ENCODE data around the gene C11orf21.

Gene C11orf21

GRCh38 chr11:2306452-2306823 lies 4.7 kb upstream of the C11orf21 start:
- Histone ChIP-seq H3K4me3 (ENCODE audit: low read depth, low read length) (no peak overlapping the region), H3K27ac (peak overlapping the region; percentile 54)

DNA sequence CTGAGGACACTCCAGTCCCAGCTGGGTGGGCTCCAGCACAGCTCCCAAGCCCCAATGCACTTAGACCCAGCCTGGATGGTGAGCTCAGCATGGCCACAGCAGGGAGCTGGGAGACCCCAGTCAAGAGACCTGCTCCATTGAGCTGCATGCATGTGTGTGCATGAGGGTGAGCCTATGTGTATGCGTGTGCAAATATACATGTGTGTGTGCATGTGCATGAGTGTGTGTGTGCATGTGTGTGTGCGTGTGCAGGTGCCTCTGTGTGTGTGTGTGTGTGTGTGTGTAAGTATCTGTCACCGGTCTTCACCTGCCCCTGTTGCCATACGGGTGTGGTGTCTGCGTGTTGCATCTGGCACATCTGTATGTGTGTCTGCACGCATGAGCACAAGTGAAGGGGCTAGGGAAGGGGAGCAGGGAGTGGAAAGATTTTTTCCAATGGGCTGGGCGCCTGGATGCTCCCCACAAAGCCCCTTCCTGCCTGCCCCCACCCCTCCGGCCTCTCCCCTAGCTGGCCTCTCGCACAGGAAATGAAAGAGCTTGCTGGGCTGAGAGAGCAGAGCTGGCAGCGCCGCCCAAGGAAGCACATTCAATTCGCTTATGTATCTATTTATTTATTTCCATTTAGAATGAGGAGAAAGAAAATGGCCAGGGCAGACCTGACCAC lies 4.2 kb upstream of the C11orf21 start:
- no peaks in the 10 kb centered on the region for H3K9me3 ChIP-seq (ENCODE audit: control insufficient read depth, low read length)
- H3K27me3 ChIP-seq (ENCODE audit: control insufficient read depth, insufficient read depth, low read length): no peaks in the 10 kb centered on the region
- no peaks in the 10 kb centered on the region for H3K36me3 ChIP-seq (ENCODE audit: control insufficient read depth, insufficient read depth, low read length)
- H3K4me3 ChIP-seq (ENCODE audit: low read depth, low read length): no peak overlapping the region
- no peaks in the 10 kb centered on the region for H3K4me1 ChIP-seq
- H3K27ac ChIP-seq: peak overlapping the region; percentile 54
- H3K9ac ChIP-seq: no peak overlapping the region
- no peaks in the 10 kb centered on the region for H3K79me2 ChIP-seq
- H3K4me2 ChIP-seq (ENCODE audit: low read length): no peak overlapping the region
- TF ChIP-seq, protein P1, sequence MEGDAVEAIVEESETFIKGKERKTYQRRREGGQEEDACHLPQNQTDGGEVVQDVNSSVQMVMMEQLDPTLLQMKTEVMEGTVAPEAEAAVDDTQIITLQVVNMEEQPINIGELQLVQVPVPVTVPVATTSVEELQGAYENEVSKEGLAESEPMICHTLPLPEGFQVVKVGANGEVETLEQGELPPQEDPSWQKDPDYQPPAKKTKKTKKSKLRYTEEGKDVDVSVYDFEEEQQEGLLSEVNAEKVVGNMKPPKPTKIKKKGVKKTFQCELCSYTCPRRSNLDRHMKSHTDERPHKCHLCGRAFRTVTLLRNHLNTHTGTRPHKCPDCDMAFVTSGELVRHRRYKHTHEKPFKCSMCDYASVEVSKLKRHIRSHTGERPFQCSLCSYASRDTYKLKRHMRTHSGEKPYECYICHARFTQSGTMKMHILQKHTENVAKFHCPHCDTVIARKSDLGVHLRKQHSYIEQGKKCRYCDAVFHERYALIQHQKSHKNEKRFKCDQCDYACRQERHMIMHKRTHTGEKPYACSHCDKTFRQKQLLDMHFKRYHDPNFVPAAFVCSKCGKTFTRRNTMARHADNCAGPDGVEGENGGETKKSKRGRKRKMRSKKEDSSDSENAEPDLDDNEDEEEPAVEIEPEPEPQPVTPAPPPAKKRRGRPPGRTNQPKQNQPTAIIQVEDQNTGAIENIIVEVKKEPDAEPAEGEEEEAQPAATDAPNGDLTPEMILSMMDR (IDR thresholded peaks at IDR 0.05): no peak
- no peak overlapping the region for H2AFZ ChIP-seq

More at GRCh38 chr11:2306452-2306823, 4.7 kb upstream of the C11orf21 start:
- Histone ChIP-seq H3K36me3 (ENCODE audit: control insufficient read depth, insufficient read depth, low read length) (no peaks in the 10 kb centered on the region), H3K9ac (no peak overlapping the region), H3K79me2 (no peaks in the 10 kb centered on the region), H3K4me2 (ENCODE audit: low read length) (no peak overlapping the region), H3K4me1 (no peaks in the 10 kb centered on the region), H3K9me3 (ENCODE audit: control insufficient read depth, low read length) (no peaks in the 10 kb centered on the region), H2AFZ (no peak overlapping the region), H3K27me3 (ENCODE audit: control insufficient read depth, insufficient read depth, low read length) (no peaks in the 10 kb centered on the region)
- TF ChIP-seq, protein P1 (IDR thresholded peaks at IDR 0.05): no peak

- Histone ChIP-seq H3K9ac (no peak overlapping the region), H2AFZ (no peak overlapping the region), H3K4me1 (no peaks in the 10 kb centered on the region), H3K27me3 (ENCODE audit: control insufficient read depth, insufficient read depth, low read length) (no peaks in the 10 kb centered on the region), H3K9me3 (ENCODE audit: control insufficient read depth, low read length) (no peaks in the 10 kb centered on the region), H3K79me2 (no peaks in the 10 kb centered on the region), H3K36me3 (ENCODE audit: control insufficient read depth, insufficient read depth, low read length) (no peaks in the 10 kb centered on the region), H3K27ac (no peak overlapping the region), H3K4me3 (ENCODE audit: low read depth, low read length) (no peak overlapping the region), H3K4me2 (ENCODE audit: low read length) (no peak overlapping the region)
- TF ChIP-seq, protein P1 (IDR thresholded peaks at IDR 0.05): peak; percentile 65
Measured at GRCh38 chr11:2305140-2305778, 3.5 kb upstream of the C11orf21 start.

- no peaks in the 10 kb centered on the region for H3K79me2 ChIP-seq
- H3K9ac ChIP-seq: no peak overlapping the region
- no peak overlapping the region for H3K4me3 ChIP-seq (ENCODE audit: low read depth, low read length)
- H3K27ac ChIP-seq: no peak overlapping the region
- no peaks in the 10 kb centered on the region for H3K9me3 ChIP-seq (ENCODE audit: control insufficient read depth, low read length)
- H3K4me2 ChIP-seq (ENCODE audit: low read length): no peak overlapping the region
- no peak overlapping the region for H2AFZ ChIP-seq
- H3K4me1 ChIP-seq: no peaks in the 10 kb centered on the region
- no peaks in the 10 kb centered on the region for H3K27me3 ChIP-seq (ENCODE audit: control insufficient read depth, insufficient read depth, low read length)
- no peaks in the 10 kb centered on the region for H3K36me3 ChIP-seq (ENCODE audit: control insufficient read depth, insufficient read depth, low read length)
- TF ChIP-seq, protein P1 (IDR thresholded peaks at IDR 0.05): no peak
Measured at GRCh38 chr11:2304506-2305139, 2.9 kb upstream of the C11orf21 start.
